GM19438 (cell line): ENCODE results near the gene BCL11A.

ENCODE experiments used
- ATAC-seq: cut with Tn5 transposase; IDR thresholded peaks from one replicate; pipeline ENCODE4 v1.9.1; 2021; ENCODE audit warnings: low read depth; ENCODE audit not compliant: unreplicated experiment

Gene BCL11A

GRCh38 chr2:60560734-60561644, 7.5 kb upstream of the BCL11A start:
- ATAC-seq, result peak; percentile 77

GRCh38 chr2:60559880-60560279, 6.4 kb upstream of the BCL11A start:
- no peak for ATAC-seq

GRCh38 chr2:60558536-60558935, 5.1 kb upstream of the BCL11A start:
- ATAC-seq, result no peak

GRCh38 chr2:60557486-60557864, 4.0 kb upstream of the BCL11A start:
- ATAC-seq, result no peak

- no peak for ATAC-seq
Measured at GRCh38 chr2:60556576-60557485, 3.4 kb upstream of the BCL11A start.

GRCh38 chr2:60556175-60556574, 2.7 kb upstream of the BCL11A start:
- ATAC-seq, result no peak

GRCh38 chr2:60555783-60556139, 2.3 kb upstream of the BCL11A start:
- no peak for ATAC-seq

GRCh38 chr2:60555066-60555782, 1.8 kb upstream of the BCL11A start:
- peak; percentile 34 for ATAC-seq

- no peak for ATAC-seq
Measured at GRCh38 chr2:60554646-60555065, 1.2 kb upstream of the BCL11A start.

- no peak for ATAC-seq
Measured at GRCh38 chr2:60554074-60554645, 706 bp upstream of the BCL11A start.

- no peak for ATAC-seq
Measured at GRCh38 chr2:60552851-60553494, 481 bp downstream of the BCL11A start.

- no peak for ATAC-seq
Measured at GRCh38 chr2:60552078-60552850, 1.2 kb downstream of the BCL11A start.

- ATAC-seq, result no peak
Measured at GRCh38 chr2:60551240-60552077, 2.0 kb downstream of the BCL11A start.

GRCh38 chr2:60550984-60551239, 2.5 kb downstream of the BCL11A start:
- no peak for ATAC-seq

GRCh38 chr2:60550178-60550983, 3.1 kb downstream of the BCL11A start:
- ATAC-seq, result peak; percentile 47

- no peak for ATAC-seq
Measured at GRCh38 chr2:60549928-60550177, 3.6 kb downstream of the BCL11A start.

- no peak for ATAC-seq
Measured at GRCh38 chr2:60549238-60549927, 4.1 kb downstream of the BCL11A start.

- ATAC-seq, result no peak
Measured at GRCh38 chr2:60548845-60549237, 4.6 kb downstream of the BCL11A start.
